A172 (cell line): ENCODE results near the gene DENND1A. TPM values are rescaled to one million over a fixed set of nuclear protein-coding genes. Genes with fewer than 3 reads are reported as not detected.
A peak's percentile ranks its signal among the peaks of the same experiment; 100 is the strongest.

Experiments used
- DNase-seq: peaks from one replicate; pipeline ENCODE4 v3.0.0-alpha.2; 2015; ENCODE audit warnings: low spot score
- total RNA-seq: library from RNA; depleted of rRNA; stranded (reverse); fragments of >200 nt; shearing (Covaris generic); gene quantifications from 2 replicates; pipeline ENCODE4 v1.2.3, GENCODE V29; 2014

DENND1A gene
- total RNA-seq, 1 experiment from 2014 or later, result 30.8 TPM

DNA sequence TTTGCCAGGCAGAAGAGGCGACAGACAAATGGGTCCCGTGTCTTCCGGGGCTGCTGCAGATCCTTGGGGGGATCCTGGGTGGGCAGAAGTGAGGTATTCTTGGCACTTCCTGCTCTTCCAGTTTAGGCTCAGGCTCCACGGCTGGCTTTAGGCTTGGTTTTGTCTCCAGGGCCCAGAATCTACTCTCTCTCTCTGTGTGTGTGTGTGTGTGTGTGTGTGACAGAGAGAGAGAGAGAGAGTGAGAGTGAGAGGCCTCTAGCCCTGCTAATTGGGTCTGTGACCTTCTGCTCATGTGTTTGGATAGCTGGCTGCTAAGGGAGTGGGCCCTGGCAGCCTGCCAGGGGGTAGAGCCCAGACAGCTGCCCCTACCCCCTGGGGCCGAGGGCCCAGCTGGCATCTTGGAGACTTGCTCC is 534.6 kb downstream of the DENND1A start:
- no peak for DNase-seq

DNA sequence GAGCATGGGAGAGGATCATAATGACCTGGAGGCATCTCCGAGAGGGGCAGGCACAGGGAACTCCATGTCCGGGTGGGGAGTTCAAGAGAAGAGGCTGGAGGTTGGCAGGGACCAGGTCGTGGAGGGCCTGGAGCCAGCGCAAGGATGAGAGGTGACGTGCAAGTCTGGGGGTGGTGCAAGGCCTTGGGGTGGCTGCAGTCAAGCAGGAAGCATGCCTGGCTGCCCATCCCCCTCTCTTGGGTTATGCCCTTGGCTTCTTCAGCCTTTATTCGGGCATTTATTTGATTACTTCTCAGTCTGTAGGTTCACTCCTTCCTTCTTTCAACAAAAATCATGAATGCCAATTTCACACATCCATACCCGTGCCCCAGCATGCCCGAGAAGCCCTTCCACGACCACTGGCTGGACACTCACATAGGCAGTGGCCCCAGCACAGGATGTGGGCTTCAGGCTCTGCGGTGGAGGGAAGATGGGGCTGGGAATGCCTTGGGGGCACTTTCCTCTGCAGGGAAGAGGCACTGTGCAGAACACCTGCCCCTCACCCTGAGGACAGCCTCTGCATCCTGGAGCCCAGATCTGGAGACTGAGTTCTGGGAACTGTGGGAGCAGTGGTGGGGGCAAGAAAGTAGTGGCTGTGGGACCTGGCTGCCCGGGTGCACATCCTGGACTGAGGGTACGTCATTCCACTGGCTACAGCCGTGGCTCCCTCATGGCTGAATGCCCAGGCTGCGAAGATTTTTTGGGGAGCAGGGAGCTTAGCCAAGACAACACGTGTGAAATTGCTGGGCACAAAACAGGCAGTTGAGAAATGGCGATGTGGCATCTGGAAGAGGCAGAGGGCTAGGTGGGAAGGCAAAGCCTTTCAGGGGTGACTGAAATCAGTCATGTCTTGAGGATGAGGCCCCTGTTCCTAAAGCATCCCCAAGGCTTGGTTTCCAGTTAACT is 535.4 kb downstream of the DENND1A start:
- no peak for DNase-seq

DNA sequence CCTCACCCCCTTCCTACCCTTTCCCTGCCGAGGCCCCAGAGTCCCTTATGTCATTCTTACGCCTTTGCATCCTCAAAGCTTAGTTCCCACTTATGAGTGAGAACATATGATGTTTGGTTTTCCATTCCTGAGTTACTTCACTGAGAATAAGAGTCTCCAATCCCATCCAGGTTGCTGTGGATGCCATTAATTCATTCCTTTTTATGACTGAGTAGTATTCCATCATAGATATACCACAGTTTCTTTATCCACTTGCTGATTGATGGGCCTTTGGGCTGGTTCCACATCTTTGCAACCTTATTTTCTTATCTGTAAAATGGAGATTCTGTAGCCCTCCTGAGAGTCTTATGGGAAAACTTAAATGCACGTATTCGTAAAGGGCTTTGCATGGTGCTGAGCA is 537.1 kb downstream of the DENND1A start:
- DNase-seq, result no peak

DNA sequence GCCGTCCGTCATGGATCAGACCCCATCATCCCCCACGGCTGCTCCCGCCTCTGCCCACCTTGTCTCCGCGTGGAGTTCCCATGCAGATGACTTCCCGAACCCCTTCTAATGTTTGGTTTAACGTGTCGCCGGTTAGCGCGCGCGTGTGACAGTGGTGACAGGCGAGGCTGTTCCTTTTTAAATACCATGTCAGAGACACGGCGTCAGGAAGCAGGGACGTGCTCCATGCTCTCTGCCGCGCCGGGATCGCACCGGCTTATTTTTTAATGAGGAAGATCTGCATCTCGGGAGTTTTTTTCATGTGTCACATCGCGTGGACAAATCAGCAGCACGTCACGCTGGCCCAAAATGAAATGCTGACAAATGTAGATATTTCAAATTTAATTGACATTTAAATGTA is 538.0 kb downstream of the DENND1A start:
- no peak for DNase-seq

DNA sequence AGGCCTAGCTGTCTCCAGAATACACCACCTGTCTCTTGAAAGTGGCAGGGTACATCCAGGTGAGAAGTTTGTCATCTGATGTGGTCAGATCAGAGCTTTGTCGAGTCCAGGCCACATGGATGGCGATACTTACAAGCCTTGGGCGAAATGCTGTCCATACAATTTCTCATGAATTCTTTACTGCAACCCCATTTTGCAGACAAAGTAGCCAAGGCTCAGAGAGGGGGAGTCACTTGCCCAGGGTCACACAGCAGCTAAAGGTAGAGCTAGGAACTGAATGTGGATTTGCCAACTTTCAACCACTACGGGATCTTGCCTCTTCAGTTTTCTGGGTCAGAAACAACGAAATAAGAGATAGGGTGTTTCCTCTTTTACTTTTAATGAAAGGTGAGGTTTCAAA is 538.7 kb downstream of the DENND1A start:
- no peak for DNase-seq

DNA sequence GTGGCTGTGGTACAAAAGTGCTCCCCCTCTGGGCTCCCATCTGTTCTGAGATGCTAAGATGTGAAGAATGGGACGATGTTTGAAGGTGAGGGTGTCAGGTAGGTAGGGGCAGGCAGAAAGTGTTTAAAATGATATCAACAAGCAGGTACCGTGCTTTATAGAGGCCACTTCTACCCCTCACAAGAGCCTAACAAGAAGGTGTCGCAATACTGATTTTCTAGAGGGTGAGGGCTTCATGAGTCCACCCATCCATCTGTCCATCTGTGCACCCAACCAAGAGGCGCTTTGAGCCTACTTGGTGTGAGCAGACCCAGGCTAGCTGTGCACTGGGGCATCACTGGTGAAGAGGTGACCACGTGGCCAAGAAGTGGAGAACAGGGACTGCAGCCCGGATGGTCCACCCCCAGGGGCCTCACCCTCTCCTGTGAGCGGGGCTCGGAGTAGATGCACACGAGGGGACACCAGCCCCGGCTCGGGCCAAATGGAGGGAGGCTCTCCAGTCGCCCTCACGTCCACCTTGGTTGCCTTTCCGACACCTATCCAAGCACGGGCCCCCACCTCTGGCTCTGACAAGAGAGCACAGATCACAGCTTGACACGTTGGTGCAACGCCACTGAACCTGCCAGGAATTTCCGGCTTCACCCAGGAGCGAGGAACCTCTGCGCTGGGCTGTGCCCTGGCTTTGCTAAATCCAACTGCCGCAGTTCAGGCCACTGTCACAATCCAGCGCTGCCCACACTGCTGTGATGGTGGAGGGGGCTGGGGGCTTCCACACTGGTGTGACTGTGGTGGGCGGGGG is 539.4 kb downstream of the DENND1A start:
- DNase-seq, result no peak

DNA sequence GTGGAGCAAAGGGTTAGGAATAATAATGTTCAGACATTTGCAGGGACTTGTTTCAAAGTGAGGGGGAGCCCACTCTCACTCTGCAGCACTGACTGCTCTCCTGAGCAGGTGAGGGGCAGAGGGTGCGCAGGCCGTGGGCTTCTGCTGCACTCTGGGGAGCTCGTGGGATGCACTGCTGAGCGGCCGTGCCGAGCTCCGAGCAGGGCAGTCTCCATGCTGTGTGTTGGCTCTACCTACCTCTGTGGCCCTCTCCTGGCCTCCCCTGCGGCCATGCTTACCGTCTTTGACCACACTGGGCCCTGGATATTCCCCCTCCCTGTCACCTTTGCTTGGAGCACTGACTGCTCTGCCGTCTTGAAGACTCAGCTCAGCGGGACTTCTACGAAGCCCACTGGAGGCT is 540.2 kb downstream of the DENND1A start:
- no peak for DNase-seq

DNA sequence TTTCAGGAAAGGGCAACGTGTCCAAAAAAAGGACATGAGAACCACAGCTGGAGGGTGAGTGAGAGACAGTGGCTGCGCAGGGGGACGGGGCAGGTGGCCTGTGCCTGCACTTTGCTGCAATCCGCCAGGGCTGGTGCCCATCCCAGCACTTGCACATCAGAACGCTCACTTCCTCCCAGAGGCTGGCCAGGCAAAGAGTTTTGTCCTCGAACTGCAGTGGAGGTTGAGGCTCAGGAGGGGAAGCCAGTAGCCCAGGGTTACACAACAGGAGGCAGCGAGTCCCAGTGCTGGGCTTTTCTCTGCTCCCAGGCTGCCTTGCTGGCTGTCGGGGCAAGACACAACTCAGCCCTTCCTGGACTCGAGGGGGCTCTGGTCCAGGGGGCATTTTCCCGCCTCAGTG is 540.9 kb downstream of the DENND1A start:
- no peak for DNase-seq

DNA sequence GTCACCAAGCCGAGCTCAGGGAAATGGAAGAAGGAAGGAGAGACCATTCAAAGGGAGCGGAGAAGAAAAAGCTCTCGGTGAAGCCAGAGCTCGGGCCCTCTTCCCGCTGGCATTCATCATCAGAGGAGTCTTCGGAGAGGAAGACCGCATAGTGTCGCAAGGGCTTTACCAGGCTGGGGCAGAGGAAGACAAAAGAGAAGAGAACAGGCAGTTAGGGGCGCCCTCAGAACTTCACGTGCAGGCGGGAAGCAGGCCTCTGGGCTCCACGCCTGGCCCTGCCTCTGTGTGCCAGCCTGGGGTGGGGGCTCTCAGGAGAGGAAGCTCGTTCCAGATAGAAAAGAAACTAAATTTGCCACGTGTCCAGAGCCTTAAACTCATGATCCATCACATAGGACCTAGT is 542.2 kb downstream of the DENND1A start:
- DNase-seq, result no peak

DNA sequence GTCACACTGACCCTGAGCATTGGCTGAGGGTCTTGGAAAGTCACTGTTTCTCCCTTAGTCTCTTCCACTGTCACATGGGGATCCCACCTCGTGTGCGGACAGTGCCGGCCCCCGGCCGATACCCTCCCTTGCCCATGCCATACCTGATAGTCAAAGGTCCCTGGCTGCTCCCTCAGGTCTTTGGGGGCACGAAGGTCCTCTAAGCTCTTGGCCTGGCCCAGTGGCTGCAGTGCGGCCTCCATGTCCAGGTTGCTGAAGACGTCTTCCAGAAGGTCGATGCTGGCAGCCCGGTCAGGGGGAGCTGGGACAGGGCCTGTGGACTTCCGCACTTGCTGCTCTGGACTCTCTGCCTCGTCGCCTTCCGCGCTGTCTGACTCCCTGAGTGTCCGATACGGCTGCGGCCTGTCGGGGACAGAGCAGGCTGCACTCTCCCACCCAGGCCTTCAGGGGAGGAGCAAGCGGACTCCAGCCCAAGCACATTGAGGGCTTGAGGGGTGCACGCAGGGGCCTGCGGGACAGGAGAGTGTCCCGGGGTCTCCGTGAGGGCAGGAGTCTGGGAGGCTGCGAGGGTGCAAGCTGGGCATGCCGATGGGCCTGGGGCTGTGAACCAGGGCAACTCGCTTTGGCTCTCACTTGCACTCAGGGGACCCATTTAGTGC is 546.3 kb downstream of the DENND1A start:
- no peak for DNase-seq

DNA sequence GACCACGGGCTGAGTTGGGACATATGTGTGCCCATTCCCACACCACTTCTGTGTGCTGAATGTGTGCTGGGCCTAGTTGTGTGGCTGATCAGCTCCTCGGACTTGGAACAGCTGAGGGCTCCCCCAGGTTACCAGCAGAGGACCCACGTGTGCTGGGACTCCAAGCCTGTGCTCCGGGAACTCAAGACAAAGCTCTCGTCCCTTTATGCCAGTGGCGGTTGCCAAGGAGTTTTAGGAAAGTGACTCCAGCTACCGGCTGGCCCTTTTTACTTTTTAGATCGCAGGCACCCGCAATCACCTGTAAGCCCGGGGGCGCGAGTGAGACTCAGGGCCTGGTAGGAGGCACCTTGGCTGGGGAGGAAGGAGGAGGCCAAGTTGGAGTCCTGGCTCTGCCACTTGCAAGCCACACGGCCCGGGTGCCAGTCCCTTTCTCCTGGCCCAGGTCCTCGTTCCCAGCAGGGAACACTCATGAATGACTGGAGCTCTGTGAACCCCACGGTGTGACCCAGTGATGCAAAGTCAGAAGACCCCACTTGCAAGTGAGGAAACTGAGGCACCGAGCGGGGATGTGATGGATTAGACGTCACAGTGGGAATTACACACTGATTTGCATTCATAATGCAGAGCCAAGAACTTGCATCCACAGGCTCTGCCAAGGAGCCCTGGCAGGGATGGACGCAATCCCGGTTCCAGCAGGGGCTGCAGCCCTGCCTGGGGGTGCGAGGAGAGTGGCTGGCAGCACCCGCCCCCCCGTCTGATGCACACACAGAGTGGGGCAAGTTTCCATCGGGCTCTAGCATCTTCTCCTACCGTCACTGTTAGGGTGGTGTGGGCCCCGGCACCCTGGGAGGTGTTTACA is 547.0 kb downstream of the DENND1A start:
- no peak for DNase-seq

DNA sequence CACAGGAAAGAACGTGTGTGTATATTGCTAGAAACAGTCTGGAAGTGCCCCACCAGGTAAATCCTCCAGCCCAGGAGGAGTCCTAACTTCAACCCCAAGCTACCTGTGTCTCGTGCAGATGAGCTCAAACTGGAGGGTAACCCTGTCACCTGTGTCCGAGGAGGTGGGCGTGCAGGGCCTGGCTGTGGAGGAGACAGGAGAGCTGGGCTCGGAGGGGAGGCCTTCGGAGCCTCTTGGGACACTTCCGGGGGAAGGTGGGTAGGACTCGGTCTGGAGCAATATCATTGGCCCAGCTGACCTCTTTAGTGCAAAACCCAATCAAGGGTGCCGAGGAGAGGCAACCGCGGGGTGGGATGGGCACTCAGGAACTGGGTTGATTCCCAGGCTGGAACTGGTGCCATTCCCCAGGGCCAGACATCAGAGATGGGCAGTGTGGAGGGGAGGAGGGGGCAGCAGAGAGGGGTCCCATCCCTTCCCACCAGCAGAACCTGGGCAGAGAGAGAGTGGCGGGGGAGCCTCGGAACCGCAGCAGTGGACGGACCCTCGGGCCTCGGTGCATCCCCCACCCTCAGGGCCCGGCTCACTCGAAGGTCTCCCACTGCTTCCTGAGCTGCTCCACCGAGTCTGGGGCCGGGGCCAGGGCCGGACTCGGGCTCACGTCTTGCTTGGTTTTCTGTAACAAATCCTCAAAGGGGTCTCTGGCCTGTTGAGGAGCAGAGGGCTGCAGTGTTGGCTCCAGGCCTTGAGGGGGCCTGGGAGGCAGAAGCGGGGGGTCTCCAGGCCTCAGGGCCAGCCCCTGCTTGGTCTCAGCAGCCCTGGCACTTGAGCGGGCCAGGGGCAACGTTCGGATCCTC is 548.8 kb downstream of the DENND1A start:
- no peak for DNase-seq

DNA sequence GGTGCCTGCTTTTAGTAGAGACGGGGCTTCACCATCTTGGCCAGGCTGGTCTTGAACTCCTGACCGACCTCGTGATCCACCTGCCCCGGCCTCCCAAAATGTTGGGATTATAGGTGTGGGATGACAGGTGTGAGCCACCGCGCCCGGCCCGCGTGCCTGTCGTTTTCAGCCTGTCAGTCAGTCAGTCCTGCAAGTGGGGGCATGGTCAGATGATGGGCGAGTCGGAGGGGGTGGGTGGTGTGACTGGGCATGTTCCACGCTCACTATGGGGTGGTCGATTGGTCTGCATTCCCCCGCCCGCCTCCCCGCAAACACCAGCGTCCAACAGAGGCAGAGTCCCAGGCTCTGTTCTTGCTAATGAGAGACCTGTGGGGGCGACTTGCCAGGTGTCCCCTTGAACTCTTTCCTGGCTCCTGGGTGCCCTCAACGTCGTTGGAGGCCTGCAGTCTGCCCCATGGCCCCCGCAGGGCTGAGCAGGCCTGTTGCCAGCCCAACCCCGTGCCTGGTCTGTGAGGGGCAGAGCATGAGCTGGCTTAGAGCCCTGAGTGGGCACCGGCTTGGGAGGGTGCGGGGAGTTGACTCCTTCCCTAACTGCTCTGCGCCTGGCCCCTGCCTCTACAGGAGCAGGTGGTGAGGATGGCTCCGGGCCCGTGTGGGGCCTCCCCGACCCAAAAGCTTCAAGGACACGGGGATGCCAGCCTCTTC is 550.8 kb downstream of the DENND1A start:
- no peak for DNase-seq

DNA sequence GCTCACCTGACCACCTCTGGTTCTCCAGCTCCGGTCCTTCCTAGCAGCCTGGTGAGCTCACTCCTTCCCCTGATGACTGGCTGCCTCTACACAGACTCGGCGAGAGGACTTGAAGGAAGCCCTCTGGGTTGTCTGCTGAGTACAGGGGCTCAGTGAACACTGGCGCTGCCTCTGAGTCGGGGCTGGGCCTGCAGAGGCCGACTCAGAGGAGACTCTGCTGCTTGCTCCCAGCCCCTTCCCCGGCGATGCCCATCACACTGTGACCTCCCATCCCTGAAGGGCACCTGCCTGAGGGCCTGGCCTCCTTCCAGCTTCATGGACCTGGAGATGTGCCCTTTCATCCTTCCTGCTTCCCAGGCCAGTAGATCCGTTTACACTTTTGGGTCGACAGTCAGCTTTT is 551.9 kb downstream of the DENND1A start:
- no peak for DNase-seq

DNA sequence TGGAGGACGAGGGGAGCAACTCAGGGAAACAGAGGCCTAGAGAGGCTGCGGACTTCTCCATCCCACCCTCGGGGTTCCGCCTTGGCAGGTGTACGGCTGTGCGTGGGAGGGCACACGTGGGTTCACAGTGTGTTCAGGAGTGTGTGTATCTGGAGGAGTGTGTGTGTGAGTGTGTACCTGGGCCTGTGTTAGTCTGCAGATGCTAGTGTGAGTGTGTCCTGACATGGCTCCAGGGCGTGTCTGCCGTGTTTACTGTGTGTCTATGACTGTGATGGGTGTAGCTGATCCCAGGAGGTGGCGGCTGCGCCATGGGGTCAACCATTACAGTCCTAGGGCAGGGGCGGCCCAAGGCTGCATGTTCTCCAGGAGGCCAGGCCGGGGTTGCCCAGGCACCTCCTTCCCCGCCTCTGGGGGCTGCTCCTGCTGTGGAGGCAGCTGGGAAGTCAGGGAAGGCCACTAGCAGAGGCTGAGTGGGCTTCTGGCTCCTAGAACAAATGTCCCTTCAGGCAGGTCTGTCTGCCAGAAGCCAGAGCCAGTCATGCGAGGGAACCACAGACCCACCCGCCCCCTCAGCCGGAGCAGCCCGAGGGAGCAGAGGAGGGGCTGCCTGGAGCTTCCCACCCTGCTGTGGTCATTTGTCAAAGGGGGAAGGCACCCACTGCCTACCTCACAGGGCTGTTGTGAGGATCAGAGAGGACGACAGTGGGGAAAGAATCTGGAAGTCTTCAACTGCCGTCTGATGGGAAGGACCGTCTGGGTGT is 552.5 kb downstream of the DENND1A start:
- DNase-seq, result no peak

DNA sequence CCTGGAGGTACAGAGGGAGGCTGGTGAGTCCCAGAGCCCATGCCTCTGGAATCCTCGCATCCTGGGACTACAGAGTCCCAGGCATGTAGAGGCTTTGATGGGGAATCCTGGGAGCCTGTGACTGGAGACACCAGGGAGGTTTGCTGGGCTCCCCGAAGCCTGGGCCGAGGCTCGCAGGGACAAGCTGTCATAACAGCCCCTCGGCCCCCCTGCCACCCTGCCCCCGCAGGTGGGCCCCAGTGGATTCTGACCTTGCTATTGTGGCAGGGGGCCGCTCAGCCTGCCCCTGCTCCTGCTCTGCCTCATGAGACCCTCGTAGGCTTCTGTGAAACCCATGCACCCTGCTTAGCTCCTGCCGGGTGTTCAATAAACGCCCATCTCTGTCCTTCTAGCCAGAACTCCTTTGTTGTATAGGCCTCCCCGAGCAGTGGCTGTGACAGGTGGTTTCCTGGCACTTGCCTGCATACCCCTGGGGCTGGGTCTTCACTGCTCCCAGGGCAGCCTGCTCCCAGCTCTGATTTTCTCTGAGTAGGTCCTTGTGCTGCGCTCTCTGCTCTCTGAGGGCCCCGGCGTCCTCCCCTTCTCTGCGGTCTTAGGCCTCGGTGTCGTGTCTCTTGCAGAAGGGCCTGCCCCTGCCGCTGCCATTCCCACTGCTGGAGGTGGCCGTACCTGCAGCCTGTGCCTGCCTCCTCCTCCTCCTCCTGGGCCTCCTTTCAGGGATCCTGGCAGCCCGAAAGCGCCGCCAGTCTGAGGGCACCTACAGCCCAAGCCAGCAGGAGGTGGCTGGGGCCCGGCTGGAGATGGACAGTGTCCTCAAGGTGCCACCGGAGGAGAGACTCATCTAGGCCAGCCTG is 553.5 kb downstream of the DENND1A start:
- DNase-seq, result no peak

DNA sequence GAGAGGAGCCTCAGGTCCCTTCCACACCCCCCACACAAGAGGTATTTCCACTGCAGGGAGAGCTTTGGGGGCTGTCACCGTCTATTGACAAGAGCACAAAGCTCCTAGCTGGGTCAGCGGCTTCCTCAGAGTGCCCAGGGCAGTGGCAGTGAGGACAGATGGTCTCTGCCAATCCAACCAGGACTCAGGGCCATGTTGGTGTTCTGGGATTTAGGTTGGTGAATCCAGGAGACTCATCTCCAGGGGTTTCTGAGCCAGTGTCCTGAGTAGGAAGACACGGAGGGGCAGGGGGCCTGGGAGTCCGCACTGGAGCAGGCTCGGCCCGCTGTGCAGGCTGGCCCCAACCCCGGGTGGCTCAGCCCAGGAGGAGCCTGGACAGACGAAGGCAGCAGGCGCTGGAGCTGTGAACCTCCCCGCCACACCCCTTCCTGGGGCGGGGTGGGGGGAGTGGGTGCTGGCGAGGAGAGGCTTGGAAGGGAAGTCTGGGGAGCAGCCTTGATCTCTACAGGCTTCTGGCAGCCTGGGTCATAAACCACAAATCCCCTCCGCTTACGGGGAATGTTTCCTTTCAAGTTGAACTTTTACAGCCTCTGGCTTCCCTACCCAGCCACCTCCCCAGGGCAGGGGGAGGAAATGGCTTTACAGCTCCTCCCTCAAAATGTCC is 554.3 kb downstream of the DENND1A start:
- DNase-seq, result peak; percentile 82

DNA sequence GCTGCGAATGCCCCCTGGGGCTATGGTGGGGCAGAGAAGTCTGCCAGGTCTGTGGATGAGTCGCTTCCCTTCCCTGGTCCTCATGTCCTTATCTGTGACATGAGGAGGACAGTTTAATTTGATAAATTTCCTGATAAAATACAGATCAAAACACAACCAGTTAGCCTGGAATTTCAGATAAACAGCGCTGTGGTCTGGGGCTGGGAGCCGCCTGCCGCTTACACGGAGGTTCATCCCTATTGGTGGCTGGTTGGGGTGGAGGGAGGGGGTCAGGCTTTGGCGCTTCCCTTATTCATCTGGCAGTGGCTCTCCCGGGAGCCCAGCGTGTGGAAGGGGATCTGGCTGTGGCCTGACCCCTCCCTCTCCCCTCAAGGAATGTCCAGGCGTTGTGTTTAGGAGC is 556.0 kb downstream of the DENND1A start:
- DNase-seq, result no peak
